ENCODE measurements around the gene WDCP.

GRCh38 chr2:24009367-24009679 is 37.9 kb downstream of the WDCP start:
- no peak for TF ChIP-seq EZH2 (IDR thresholded peaks at IDR 0.05; ENCODE audit: low read length, unreplicated experiment)
- no peak for TF ChIP-seq CTCF (conservative IDR thresholded peaks at IDR 0.05; ENCODE audit: low read depth, low read length)
- TF ChIP-seq EZH2phosphoT487 (IDR thresholded peaks at IDR 0.05; ENCODE audit: borderline replicate concordance, low read length), result no peak
